Activated naive CD8-positive, alpha-beta T cell treated with anti-CD3 and anti-CD28 coated beads, Interleukin-2, amount 50 U/mL, for 24 hours (primary cell): ENCODE results near the gene RASSF4.

ENCODE experiments used
- ATAC-seq: fragments of 150-1000 bp; cut with Tn5 transposase; one replicate; pipeline ENCODE4 v1.10.0; 2021
- DNase-seq: peaks from one replicate; pipeline ENCODE4 v3.0.0; 2021
- H3K27ac Mint-ChIP-seq: one replicate; pipeline ENCODE4 v1.8.0; 2021; ENCODE audit warnings: mild to moderate bottlenecking, mixed read lengths
- H3K27me3 Mint-ChIP-seq: one replicate; pipeline ENCODE4 v1.8.0; 2021; ENCODE audit warnings: mixed read lengths
- H3K36me3 Mint-ChIP-seq: one replicate; pipeline ENCODE4 v1.8.0; 2021; ENCODE audit warnings: low read depth, mixed read lengths
- H3K4me1 Mint-ChIP-seq: one replicate; pipeline ENCODE4 v1.8.0; 2021; ENCODE audit warnings: mixed read lengths
- H3K4me3 Mint-ChIP-seq: one replicate; pipeline ENCODE4 v1.8.0; 2021; ENCODE audit warnings: mild to moderate bottlenecking, moderate library complexity, mixed read lengths
- H3K9me3 Mint-ChIP-seq: one replicate; pipeline ENCODE4 v1.8.0; 2021; ENCODE audit warnings: mixed read lengths

The RASSF4 gene

GRCh38 chr10:44959247-44960087 is at the start of gene RASSF4:
RASSF4 (plus strand) TSS chr10:44959802; CDS start chr10:44970203, 10,401 bp downstream.
- Mint-ChIP-seq H3K4me3 (peak within 1 kb of the TSS; percentile 84), H3K9me3 (no peaks in the 10 kb centered on the region), H3K27me3 (peaks cover 2% of the 10 kb centered on the region), H3K4me1 (peaks cover 23% of the 10 kb centered on the region), H3K27ac (peak within 1 kb of the TSS; percentile 56), H3K36me3 (peaks cover 4% of the 10 kb centered on the region)
- DNase-seq, result peak; percentile 95
- peak; percentile 100 for ATAC-seq

GRCh38 chr10:44909910-44910309 is 49.7 kb upstream of the RASSF4 start:
- H3K9me3 Mint-ChIP-seq, result no peaks in the 10 kb centered on the region
- H3K4me1 Mint-ChIP-seq, result peaks cover 13% of the 10 kb centered on the region
- peaks cover 2% of the 10 kb centered on the region for H3K27me3 Mint-ChIP-seq
- ATAC-seq, result no peak
- no peaks in the 10 kb centered on the region for H3K36me3 Mint-ChIP-seq
- no peak for DNase-seq
- no peak overlapping the region for H3K4me3 Mint-ChIP-seq
- H3K27ac Mint-ChIP-seq, result no peak overlapping the region

- no peaks in the 10 kb centered on the region for H3K36me3 Mint-ChIP-seq
- H3K27ac Mint-ChIP-seq, result no peak overlapping the region
- ATAC-seq (no peak), DNase-seq (no peak)
- peaks cover 2% of the 10 kb centered on the region for H3K27me3 Mint-ChIP-seq
- peaks cover 13% of the 10 kb centered on the region for H3K4me1 Mint-ChIP-seq
- H3K9me3 Mint-ChIP-seq, result no peaks in the 10 kb centered on the region
- H3K4me3 Mint-ChIP-seq, result no peak overlapping the region
These were observed 49.0 kb upstream of the RASSF4 start for GRCh38 chr10:44910602-44911001.

GRCh38 chr10:44911081-44911540 is 48.5 kb upstream of the RASSF4 start, which contains the start of gene TMEM72:
TMEM72 (plus strand) TSS chr10:44911337; CDS start chr10:44911513, 176 bp downstream.
- H3K4me1 Mint-ChIP-seq, result peaks cover 13% of the 10 kb centered on the region
- no peak within 1 kb of the TSS for H3K27ac Mint-ChIP-seq
- H3K4me3 Mint-ChIP-seq, result no peak within 1 kb of the TSS

GRCh38 chr10:44911951-44912350 is 47.7 kb upstream of the RASSF4 start:
- Mint-ChIP-seq H3K27me3 (peaks cover 2% of the 10 kb centered on the region), H3K36me3 (no peaks in the 10 kb centered on the region), H3K9me3 (no peaks in the 10 kb centered on the region), H3K27ac (no peak overlapping the region), H3K4me1 (peaks cover 13% of the 10 kb centered on the region), H3K4me3 (no peak overlapping the region)
- no peak for DNase-seq
- ATAC-seq, result no peak

More at GRCh38 chr10:44911081-44911540, 48.5 kb upstream of the RASSF4 start, which contains the start of gene TMEM72:
- H3K9me3 Mint-ChIP-seq, result no peaks in the 10 kb centered on the region
- DNase-seq, result no peak
- ATAC-seq, result no peak
- H3K27me3 Mint-ChIP-seq, result peaks cover 2% of the 10 kb centered on the region
- no peaks in the 10 kb centered on the region for H3K36me3 Mint-ChIP-seq

GRCh38 chr10:44913350-44914081 is 46.1 kb upstream of the RASSF4 start:
- no peaks in the 10 kb centered on the region for H3K9me3 Mint-ChIP-seq
- no peaks in the 10 kb centered on the region for H3K36me3 Mint-ChIP-seq
- ATAC-seq, result no peak
- H3K4me3 Mint-ChIP-seq, result no peak overlapping the region
- H3K27ac Mint-ChIP-seq, result peak overlapping the region; percentile 49
- peaks cover 13% of the 10 kb centered on the region for H3K4me1 Mint-ChIP-seq
- no peak for DNase-seq
- H3K27me3 Mint-ChIP-seq, result no peaks in the 10 kb centered on the region

GRCh38 chr10:44914891-44915290 is 44.7 kb upstream of the RASSF4 start:
- no peak for DNase-seq
- no peaks in the 10 kb centered on the region for H3K36me3 Mint-ChIP-seq
- no peaks in the 10 kb centered on the region for H3K9me3 Mint-ChIP-seq

GRCh38 chr10:44916429-44916828 is 43.2 kb upstream of the RASSF4 start:
- Mint-ChIP-seq H3K4me1 (peaks cover 13% of the 10 kb centered on the region), H3K9me3 (no peaks in the 10 kb centered on the region), H3K27ac (no peak overlapping the region), H3K27me3 (no peaks in the 10 kb centered on the region), H3K4me3 (no peak overlapping the region), H3K36me3 (no peaks in the 10 kb centered on the region)
- ATAC-seq (no peak), DNase-seq (no peak)

More at GRCh38 chr10:44914891-44915290, 44.7 kb upstream of the RASSF4 start:
- Mint-ChIP-seq H3K27ac (no peak overlapping the region), H3K4me3 (no peak overlapping the region), H3K27me3 (no peaks in the 10 kb centered on the region), H3K4me1 (peaks cover 13% of the 10 kb centered on the region)
- ATAC-seq, result no peak

GRCh38 chr10:44917848-44918247 is 41.8 kb upstream of the RASSF4 start:
- Mint-ChIP-seq H3K36me3 (no peaks in the 10 kb centered on the region), H3K9me3 (no peaks in the 10 kb centered on the region), H3K27ac (no peak overlapping the region), H3K4me3 (no peak overlapping the region), H3K27me3 (no peaks in the 10 kb centered on the region), H3K4me1 (peaks cover 13% of the 10 kb centered on the region)
- DNase-seq, result no peak
- ATAC-seq, result no peak

GRCh38 chr10:44920252-44920651 is 39.4 kb upstream of the RASSF4 start:
- H3K36me3 Mint-ChIP-seq, result no peaks in the 10 kb centered on the region
- DNase-seq (no peak), ATAC-seq (no peak)
- H3K27ac Mint-ChIP-seq, result no peak overlapping the region
- no peaks in the 10 kb centered on the region for H3K4me1 Mint-ChIP-seq
- H3K4me3 Mint-ChIP-seq, result no peak overlapping the region
- H3K9me3 Mint-ChIP-seq, result no peaks in the 10 kb centered on the region
- H3K27me3 Mint-ChIP-seq, result no peaks in the 10 kb centered on the region

GRCh38 chr10:44921061-44921460 is 38.5 kb upstream of the RASSF4 start:
- DNase-seq (no peak), ATAC-seq (no peak)
- no peaks in the 10 kb centered on the region for H3K36me3 Mint-ChIP-seq
- H3K9me3 Mint-ChIP-seq, result no peaks in the 10 kb centered on the region
- H3K4me1 Mint-ChIP-seq, result no peaks in the 10 kb centered on the region
- H3K27me3 Mint-ChIP-seq, result no peaks in the 10 kb centered on the region
- no peak overlapping the region for H3K27ac Mint-ChIP-seq
- no peak overlapping the region for H3K4me3 Mint-ChIP-seq

- no peaks in the 10 kb centered on the region for H3K27me3 Mint-ChIP-seq
- ATAC-seq (no peak), DNase-seq (no peak)
- no peak overlapping the region for H3K27ac Mint-ChIP-seq
- H3K9me3 Mint-ChIP-seq, result no peaks in the 10 kb centered on the region
- H3K4me1 Mint-ChIP-seq, result no peaks in the 10 kb centered on the region
- no peaks in the 10 kb centered on the region for H3K36me3 Mint-ChIP-seq
- H3K4me3 Mint-ChIP-seq, result no peak overlapping the region
These were observed 38.1 kb upstream of the RASSF4 start for GRCh38 chr10:44921506-44921905.

GRCh38 chr10:44922021-44922420 is 37.6 kb upstream of the RASSF4 start:
- H3K27me3 Mint-ChIP-seq, result no peaks in the 10 kb centered on the region
- no peaks in the 10 kb centered on the region for H3K4me1 Mint-ChIP-seq
- H3K36me3 Mint-ChIP-seq, result no peaks in the 10 kb centered on the region
- no peak overlapping the region for H3K4me3 Mint-ChIP-seq
- DNase-seq (no peak), ATAC-seq (no peak)
- H3K27ac Mint-ChIP-seq, result no peak overlapping the region
- H3K9me3 Mint-ChIP-seq, result no peaks in the 10 kb centered on the region

- Mint-ChIP-seq H3K4me3 (no peak overlapping the region), H3K27ac (no peak overlapping the region), H3K27me3 (no peaks in the 10 kb centered on the region), H3K4me1 (no peaks in the 10 kb centered on the region), H3K36me3 (no peaks in the 10 kb centered on the region), H3K9me3 (no peaks in the 10 kb centered on the region)
- DNase-seq, result no peak
- ATAC-seq, result no peak
These were observed 36.6 kb upstream of the RASSF4 start for GRCh38 chr10:44922796-44923545.
